HG03066 (cell line): ENCODE measurements around the gene KCNQ1.

Experiments used
- ATAC-seq: cut with Tn5 transposase; IDR thresholded peaks from one replicate; pipeline ENCODE4 v1.9.1; 2021; ENCODE audit warnings: low read depth; ENCODE audit not compliant: unreplicated experiment

Gene KCNQ1

GRCh38 chr11:2531277-2531986, 86.6 kb downstream of the KCNQ1 start:
- no peak for ATAC-seq

GRCh38 chr11:2531987-2532703, 87.3 kb downstream of the KCNQ1 start:
- no peak for ATAC-seq

GRCh38 chr11:2532704-2533586, 88.1 kb downstream of the KCNQ1 start:
- no peak for ATAC-seq

- ATAC-seq, result no peak
These were observed 88.9 kb downstream of the KCNQ1 start for GRCh38 chr11:2533587-2534133.

GRCh38 chr11:2534134-2534956, 89.5 kb downstream of the KCNQ1 start:
- no peak for ATAC-seq

GRCh38 chr11:2534957-2535672, 90.3 kb downstream of the KCNQ1 start:
- ATAC-seq, result no peak

GRCh38 chr11:2535673-2536439, 91.0 kb downstream of the KCNQ1 start:
- no peak for ATAC-seq

- ATAC-seq, result no peak
These were observed 91.7 kb downstream of the KCNQ1 start for GRCh38 chr11:2536440-2536989.

GRCh38 chr11:2537010-2537705, 92.3 kb downstream of the KCNQ1 start:
- ATAC-seq, result no peak

- no peak for ATAC-seq
These were observed 93.3 kb downstream of the KCNQ1 start for GRCh38 chr11:2537896-2538724.

- no peak for ATAC-seq
These were observed 94.1 kb downstream of the KCNQ1 start for GRCh38 chr11:2538951-2539350.

- no peak for ATAC-seq
These were observed 94.8 kb downstream of the KCNQ1 start for GRCh38 chr11:2539371-2540222.

GRCh38 chr11:2540223-2540991, 95.6 kb downstream of the KCNQ1 start:
- ATAC-seq, result no peak

- no peak for ATAC-seq
These were observed 96.3 kb downstream of the KCNQ1 start for GRCh38 chr11:2540992-2541680.

- ATAC-seq, result no peak
These were observed 97.1 kb downstream of the KCNQ1 start for GRCh38 chr11:2541881-2542361.
